Lung (tissue), 12 donors: ENCODE measurements around the gene GRAMD1A. TPM values are rescaled to one million over a fixed set of nuclear protein-coding genes. Genes with fewer than 3 reads are reported as not detected.

Experiments
- ATAC-seq: fragments of 200-7000 bp; cut with Tn5 transposase; one replicate; pipeline ENCODE4 v1.9.1; 2020; ENCODE audit warnings: moderate number of reproducible peaks; ENCODE audit not compliant: insufficient read depth, low FRiP score
- DNase-seq, 3 donors: peaks; one replicate each; pipeline ENCODE4 v3.0.0-alpha.2; 2013 to 2017
- H3K27ac ChIP-seq, 2 donors: one replicate each; pipeline ENCODE4 v1.5.1; 2013; ENCODE audit warnings: mild to moderate bottlenecking in 2 of 2, moderate library complexity in 2 of 2, control low read depth in 1 of 2, inconsistent platforms in 1 of 2, low read depth in 1 of 2, low read length in 1 of 2
- H3K27me3 ChIP-seq, 3 donors: one replicate each; pipeline ENCODE4 v1.5.1; 2013; ENCODE audit warnings: low read length in 2 of 3; ENCODE audit not compliant: control insufficient read depth in 3 of 3, insufficient read depth in 3 of 3
- H3K36me3 ChIP-seq, 4 donors: one replicate each; pipeline ENCODE4 v1.5.1; 2013; ENCODE audit warnings: low read length in 4 of 4, mild to moderate bottlenecking in 1 of 4, moderate library complexity in 1 of 4; ENCODE audit not compliant: control insufficient read depth in 4 of 4, insufficient read depth in 4 of 4
- H3K4me1 ChIP-seq, 5 donors: one replicate each; pipeline ENCODE4 v1.5.1; 2013; ENCODE audit warnings: low read length in 5 of 5, mild to moderate bottlenecking in 2 of 5, moderate library complexity in 1 of 5; ENCODE audit not compliant: control insufficient read depth in 5 of 5, insufficient read depth in 5 of 5
- H3K4me3 ChIP-seq: one replicate; pipeline ENCODE4 v1.5.1; 2013; ENCODE audit warnings: mild to moderate bottlenecking, control low read depth, moderate library complexity
- H3K9ac ChIP-seq, 2 donors: one replicate each; pipeline ENCODE4 v1.5.1; 2013; ENCODE audit warnings: low read length in 2 of 2, control low read depth in 1 of 2; ENCODE audit not compliant: insufficient read depth in 1 of 2
- H3K9me3 ChIP-seq, 4 donors: one replicate each; pipeline ENCODE4 v1.5.1; 2013; ENCODE audit warnings: low read length in 3 of 4, mild to moderate bottlenecking in 1 of 4, moderate library complexity in 1 of 4; ENCODE audit not compliant: control insufficient read depth in 4 of 4, insufficient read depth in 3 of 4
- CTCF ChIP-seq: IDR thresholded peaks from 2 replicates; pipeline ENCODE4 v1.5.1; 2012; ENCODE audit warnings: mild to moderate bottlenecking; ENCODE audit errors: control extremely low read depth, extremely low read depth
- WGBS, 2 donors: extraction: QIAGEN DNeasy Blood & Tissue Kit; methylation state at CpG; one replicate each; pipeline ENCODE4 v1.1.7; 2013; 5-methylcytosine and 5-hydroxymethylcytosine counted together
- polyA plus RNA-seq, 2 donors: library from polyadenylated mRNA; stranded (reverse); fragments of 200-250 nt; gene quantifications; one replicate each; pipeline ENCODE4 v1.2.1, GENCODE V29; 2013
- total RNA-seq, 2 donors: library from RNA; depleted of rRNA in 1 of 2; stranded (reverse); fragments of >200 nt in 1 of 2; gene quantifications; one replicate each; pipeline ENCODE4 v1.2.1, GENCODE V29; 2014 to 2021
- donor health status: control.
- donor health status: control.
- donor health status: Bipolar disorder and iron deficiency.
- donor health status: healthy.
- donor health status: DM: yes; HTN: yes; CAD: no.

Gene GRAMD1A
- total and polyA plus RNA-seq, 4 donors = 92.2 to 217 (median 133) TPM

- Histone ChIP-seq H3K27ac (no peak overlapping the region), H3K36me3 (peaks cover 0 to 4% (median 2%) of the 10 kb centered on the region in 4 donors), H3K27me3 (peaks cover 0 to 29% (median 15%) of the 10 kb centered on the region in 3 donors), H3K9me3 (no peaks in the 10 kb centered on the region), H3K4me1 (peaks cover 0 to 5% (median 0%) of the 10 kb centered on the region in 5 donors), H3K9ac (no peak overlapping the region), H3K4me3 (no peak overlapping the region)
- 94 to 95% methylated on average over 17 of the region's 17 CpGs for WGBS, 2 donors
- no peak for TF ChIP-seq CTCF
- DNase-seq (no peak), ATAC-seq (no peak)
Observed at GRCh38 chr19:35032356-35032865, 32.3 kb downstream of the GRAMD1A start.

- WGBS, 2 donors = 92 to 93% methylated on average over 30 of the region's 30 CpGs
- H3K36me3 ChIP-seq = no peaks in the 10 kb centered on the region
- DNase-seq (no peak), ATAC-seq (no peak)
- TF ChIP-seq CTCF = no peak
- no peaks in the 10 kb centered on the region for H3K9me3 ChIP-seq
- no peak overlapping the region for H3K27ac ChIP-seq
- no peak overlapping the region for H3K4me3 ChIP-seq
- peaks cover 0 to 6% (median 3%) of the 10 kb centered on the region in 5 donors for H3K4me1 ChIP-seq
- H3K9ac ChIP-seq = no peak overlapping the region
- H3K27me3 ChIP-seq = peaks cover 0 to 29% (median 15%) of the 10 kb centered on the region in 3 donors
Observed at GRCh38 chr19:35033067-35034004, 33.2 kb downstream of the GRAMD1A start.

- Histone ChIP-seq H3K36me3 (no peaks in the 10 kb centered on the region), H3K4me3 (no peak overlapping the region), H3K9ac (no peak overlapping the region), H3K4me1 (peaks cover 0 to 10% (median 3%) of the 10 kb centered on the region in 5 donors), H3K27me3 (peaks cover 0 to 29% (median 15%) of the 10 kb centered on the region in 3 donors), H3K9me3 (no peaks in the 10 kb centered on the region), H3K27ac (no peak overlapping the region)
- ATAC-seq (no peak), DNase-seq (no peak)
- no peak for TF ChIP-seq CTCF
- 93% methylated on average over 17 of the region's 17 CpGs for WGBS, 2 donors
Observed at GRCh38 chr19:35034005-35034502, 33.9 kb downstream of the GRAMD1A start.
